ENCODE results near the gene NOLC1. TPM values are rescaled to one million over a fixed set of nuclear protein-coding genes. Genes with fewer than 3 reads are reported as not detected.
A peak's percentile ranks its signal among the peaks of the same experiment; 100 is the strongest.

Gene NOLC1
- total and polyA plus RNA-seq, 2 of the 4 experiments (the other 2 are of a cell fraction) = 43.2 to 55.3 TPM

DNA sequence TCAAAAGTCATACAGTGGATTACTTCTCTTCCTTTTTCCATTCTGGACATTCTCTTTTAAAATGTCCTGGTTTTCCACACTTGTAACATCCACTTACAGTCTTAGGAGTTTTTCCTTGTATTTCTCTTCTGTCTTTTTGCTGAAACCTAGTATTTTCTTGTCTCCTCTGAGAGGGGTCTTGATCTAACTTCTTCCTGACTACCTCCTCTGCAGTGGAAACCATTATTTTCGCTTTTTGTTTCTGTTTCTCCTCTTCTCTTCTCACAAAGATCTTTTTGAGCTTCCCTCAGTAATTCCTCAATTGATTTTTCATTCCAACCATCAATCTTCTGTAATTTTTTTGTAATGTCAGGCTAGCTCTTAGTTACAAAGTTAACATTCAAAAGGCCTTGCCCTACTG, 50.2 kb downstream of the NOLC1 start (continued):
- TF ChIP-seq, protein P1, sequence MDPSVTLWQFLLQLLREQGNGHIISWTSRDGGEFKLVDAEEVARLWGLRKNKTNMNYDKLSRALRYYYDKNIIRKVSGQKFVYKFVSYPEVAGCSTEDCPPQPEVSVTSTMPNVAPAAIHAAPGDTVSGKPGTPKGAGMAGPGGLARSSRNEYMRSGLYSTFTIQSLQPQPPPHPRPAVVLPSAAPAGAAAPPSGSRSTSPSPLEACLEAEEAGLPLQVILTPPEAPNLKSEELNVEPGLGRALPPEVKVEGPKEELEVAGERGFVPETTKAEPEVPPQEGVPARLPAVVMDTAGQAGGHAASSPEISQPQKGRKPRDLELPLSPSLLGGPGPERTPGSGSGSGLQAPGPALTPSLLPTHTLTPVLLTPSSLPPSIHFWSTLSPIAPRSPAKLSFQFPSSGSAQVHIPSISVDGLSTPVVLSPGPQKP (IDR thresholded peaks at IDR 0.05; ENCODE audit: borderline replicate concordance, low read depth, low read length) = no peak

DNA sequence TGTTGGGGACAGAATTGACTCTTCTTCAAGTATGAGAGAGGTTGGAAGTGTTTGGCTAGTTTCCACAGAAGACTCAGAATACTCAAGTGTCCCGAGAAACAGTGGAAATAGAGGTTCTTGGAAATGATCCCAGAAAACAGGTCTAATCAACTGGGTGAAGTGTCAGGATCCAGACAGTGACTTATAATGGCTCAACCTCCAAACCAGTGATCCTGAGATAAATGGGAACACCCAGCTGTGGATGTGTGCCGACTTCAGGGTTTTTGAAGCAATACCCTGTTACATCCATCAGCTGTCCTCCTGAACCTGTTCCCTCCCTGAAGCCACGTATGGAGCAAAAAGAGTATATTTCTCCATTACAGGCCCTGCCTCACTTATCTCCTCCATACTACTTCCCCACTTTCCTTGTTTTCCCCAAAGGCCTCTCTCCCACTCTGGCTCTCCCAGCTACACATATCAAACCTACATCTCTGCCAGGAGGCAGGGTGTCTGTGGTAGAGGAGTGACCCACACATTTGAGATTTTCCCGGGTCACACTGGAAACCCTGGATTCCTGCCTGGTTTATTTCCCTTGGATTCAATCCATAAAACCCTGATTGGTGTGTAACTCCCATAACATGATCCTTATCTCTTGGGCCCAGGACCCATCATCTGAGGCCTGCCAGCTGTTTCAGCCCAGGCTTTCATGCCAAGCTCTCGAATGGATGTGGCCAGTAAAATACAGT, 56.3 kb downstream of the NOLC1 start:
- in situ Hi-C loops (cut with MboI; ENCODE audit: low sequenced_read_pairs) = no loop called here
- Histone ChIP-seq H3K36me3 (ENCODE audit: control insufficient read depth, insufficient read depth, low read length) (no peaks in the 10 kb centered on the region), H2BK20ac (ENCODE audit: low read depth, low read length) (no peak overlapping the region)

More for the DNA sequence above, 56.3 kb downstream of the NOLC1 start:
- POLR2A ChIA-PET (ENCODE audit: unreplicated experiment) = interaction anchor here (0.6 kb wide), 1 partner anchor 1142 kb away, joined by 5 read pairs; no protein-coding TSS in a partner anchor
- no peak overlapping the region for H3K14ac ChIP-seq (replicated peaks; ENCODE audit: low read depth, low read length)
- H3K56ac ChIP-seq (ENCODE audit: extremely low read depth, insufficient read depth, low read length) = no peak overlapping the region
- BruUV-seq (replicated peaks) = no TSS peak
- peak; percentile 52 for DNase-seq
- H3K79me1 ChIP-seq (ENCODE audit: low read depth in 1 of 2, low read length in 2 of 2) = no peaks in the 10 kb centered on the region
- H3K9me3 ChIP-seq (ENCODE audit: control insufficient read depth, insufficient read depth, low read length) = peaks cover 8% of the 10 kb centered on the region
- H3K18ac ChIP-seq (ENCODE audit: low read depth, low read length) = no peak overlapping the region
- no peak overlapping the region for H2AFZ ChIP-seq (replicated peaks; ENCODE audit: low read length, poor library complexity)
- H3K4me1 ChIP-seq (ENCODE audit: control insufficient read depth, insufficient read depth, low read length) = peaks cover 6% of the 10 kb centered on the region; the same call in 1 of the 2 replicates
- no peak overlapping the region for H3K4ac ChIP-seq (ENCODE audit: low read depth, low read length)
- no peak overlapping the region for H3K23ac ChIP-seq (ENCODE audit: low read depth, low read length)
- TF ChIP-seq MAFK (IDR thresholded peaks at IDR 0.05; ENCODE audit: low read depth, low read length) (no peak), RAD21 (IDR thresholded peaks at IDR 0.05; ENCODE audit: low read length) (no peak), CEBPB (IDR thresholded peaks at IDR 0.05; ENCODE audit: low read depth, low read length) (no peak)
- TF ChIP-seq, protein P2, sequence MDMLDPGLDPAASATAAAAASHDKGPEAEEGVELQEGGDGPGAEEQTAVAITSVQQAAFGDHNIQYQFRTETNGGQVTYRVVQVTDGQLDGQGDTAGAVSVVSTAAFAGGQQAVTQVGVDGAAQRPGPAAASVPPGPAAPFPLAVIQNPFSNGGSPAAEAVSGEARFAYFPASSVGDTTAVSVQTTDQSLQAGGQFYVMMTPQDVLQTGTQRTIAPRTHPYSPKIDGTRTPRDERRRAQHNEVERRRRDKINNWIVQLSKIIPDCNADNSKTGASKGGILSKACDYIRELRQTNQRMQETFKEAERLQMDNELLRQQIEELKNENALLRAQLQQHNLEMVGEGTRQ (IDR thresholded peaks at IDR 0.05; ENCODE audit: low read depth, low read length) = no peak
- H3K9me1 ChIP-seq (ENCODE audit: insufficient read depth, low read length) = no peaks in the 10 kb centered on the region
- no peak overlapping the region for H2AK9ac ChIP-seq (replicated peaks; ENCODE audit: low read depth, low read length, poor library complexity)
- H4K5ac ChIP-seq (ENCODE audit: low read depth, low read length) = no peak overlapping the region
- no peak overlapping the region; the same call in 1 of the 2 replicates for H3K4me2 ChIP-seq (ENCODE audit: low read depth, low read length)
- H3K27me3 ChIP-seq (ENCODE audit: control insufficient read depth, insufficient read depth, low read length) = peaks cover 4% of the 10 kb centered on the region
- H4K20me1 ChIP-seq (ENCODE audit: insufficient read depth, low read length) = no peaks in the 10 kb centered on the region
- no peak overlapping the region for H3K9ac ChIP-seq (ENCODE audit: low read depth, low read length)
- no peak overlapping the region for H4K91ac ChIP-seq (ENCODE audit: insufficient read depth, low read depth, low read length)
- WGBS, 2 experiments (ENCODE audit: extremely low coverage in 2 of 2, insufficient read length in 1 of 2) = no CpG with 5 or more reads among the region's 5 CpGs
- no peak overlapping the region for H2BK120ac ChIP-seq (ENCODE audit: low read depth, low read length)
- dilution Hi-C loops (cut with HindIII; ENCODE audit: low sequenced_read_pairs, unreplicated experiment) = no loop called here
- H2BK5ac ChIP-seq (ENCODE audit: low read depth, low read length, poor library complexity, severe bottlenecking) = no peak overlapping the region
- H3K27ac ChIP-seq (ENCODE audit: insufficient read depth, low read length) = no peak overlapping the region
- peak; percentile 69 for ATAC-seq (ENCODE audit: low read depth)
- H2BK15ac ChIP-seq (ENCODE audit: low read depth, low read length) = no peak overlapping the region
- H2AK5ac ChIP-seq (ENCODE audit: low read depth, low read length) = no peak overlapping the region
- no peak overlapping the region for H3K4me3 ChIP-seq (ENCODE audit: insufficient read depth, low read depth, low read length)
- H4K8ac ChIP-seq (ENCODE audit: low read depth in 2 of 2, low read length in 2 of 2) = no peak overlapping the region
- intact Hi-C loops (cut with micrococcal nuclease) = no loop called here
- CTCF ChIA-PET = interaction anchor here (0.6 kb wide), 1 partner anchor 205 kb away, joined by 3 read pairs; no protein-coding TSS in a partner anchor

Measured in IMR-90 (cell line).